Measurements from ENCODE around the gene NDST1. TPM values are rescaled to one million over a fixed set of nuclear protein-coding genes. Genes with fewer than 3 reads are reported as not detected.

Gene NDST1
- total and polyA plus RNA-seq, 3 experiments from 2014 or later = 0.13 to 2.8 (median 1.9) TPM

DNA sequence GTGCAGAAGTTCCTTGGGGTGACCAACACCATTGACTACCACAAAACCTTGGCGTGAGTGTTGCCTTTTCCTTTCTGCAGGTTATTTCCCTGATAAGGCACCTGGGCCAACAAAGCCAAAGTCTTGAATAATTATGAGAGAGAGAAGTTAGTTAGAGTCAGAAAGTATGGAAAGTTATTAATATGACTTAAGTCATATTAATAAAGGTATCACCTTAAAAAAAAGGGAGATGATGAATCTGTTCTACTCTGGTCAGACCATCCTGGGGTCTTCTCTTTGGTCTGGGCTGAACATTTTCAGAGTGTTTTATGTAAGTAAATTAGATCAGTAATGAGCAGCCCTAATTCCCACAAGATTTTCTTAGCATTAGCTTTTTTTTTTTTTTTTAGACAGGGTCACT, 41.8 kb downstream of the NDST1 start:
- H3K4me3 Mint-ChIP-seq = no peak overlapping the region

DNA sequence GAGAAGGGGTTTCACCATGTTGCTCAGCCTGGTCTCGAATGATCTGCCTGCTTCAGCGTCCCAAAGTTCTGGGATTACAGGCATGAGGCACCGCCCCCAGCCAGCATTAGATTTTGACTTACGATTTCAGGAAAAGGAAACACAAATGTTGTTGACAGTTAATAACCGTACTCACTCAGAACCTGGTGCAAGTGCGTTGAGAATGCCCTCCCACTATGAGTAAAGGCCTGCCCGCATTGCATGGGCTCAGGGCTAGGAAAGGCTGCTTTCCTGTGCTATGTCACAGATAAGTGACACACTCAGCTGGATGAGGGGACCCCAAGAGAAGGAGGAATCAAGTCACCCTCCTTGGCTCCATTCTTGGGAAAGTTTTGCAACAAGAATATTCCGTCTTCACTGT, 42.4 kb downstream of the NDST1 start:
- Histone ChIP-seq H3K27me3 (ENCODE audit: insufficient read depth, low read length, poor library complexity, severe bottlenecking) (no peaks in the 10 kb centered on the region), H3K4me1 (ENCODE audit: insufficient read depth, low read length) (no peaks in the 10 kb centered on the region), H3K27ac (ENCODE audit: low read depth, low read length) (no peak overlapping the region), H3K36me3 (ENCODE audit: insufficient read depth, low read length) (no peaks in the 10 kb centered on the region), H3K4me3 (ENCODE audit: low read length) (no peak overlapping the region), H3K9me3 (ENCODE audit: low read length) (no peaks in the 10 kb centered on the region)
- H3K9me3 Mint-ChIP-seq = peaks cover 0 to 1% (median 0%) of the 10 kb centered on the region in 5 donors
- CTCF ChIA-PET = interaction anchor here (1.3 kb wide), 1 partner anchor 10 kb away, joined by 3 read pairs; no protein-coding TSS in a partner anchor
- POLR2A ChIA-PET = no interaction called here
- no peaks in the 10 kb centered on the region for H3K4me1 Mint-ChIP-seq
- no peaks in the 10 kb centered on the region for H3K36me3 Mint-ChIP-seq
- DNase-seq = no peak
- H3K27me3 Mint-ChIP-seq = peaks cover 1 to 11% of the 10 kb centered on the region in 2 donors
- no peak overlapping the region for H3K27ac Mint-ChIP-seq
- H3K4me3 Mint-ChIP-seq = no peak overlapping the region

More for the DNA sequence above, 41.8 kb downstream of the NDST1 start:
- Mint-ChIP-seq H3K27me3 (peaks cover 1 to 11% of the 10 kb centered on the region in 2 donors), H3K36me3 (no peaks in the 10 kb centered on the region), H3K4me1 (no peaks in the 10 kb centered on the region), H3K27ac (no peak overlapping the region), H3K9me3 (peaks cover 0 to 1% (median 0%) of the 10 kb centered on the region in 5 donors)
- POLR2A ChIA-PET = no interaction called here
- no peak for DNase-seq
- no peaks in the 10 kb centered on the region for H3K27me3 ChIP-seq (ENCODE audit: insufficient read depth, low read length, poor library complexity, severe bottlenecking)
- CTCF ChIA-PET = no interaction called here
- H3K9me3 ChIP-seq (ENCODE audit: low read length) = no peaks in the 10 kb centered on the region
- H3K4me1 ChIP-seq (ENCODE audit: insufficient read depth, low read length) = no peaks in the 10 kb centered on the region
- H3K4me3 ChIP-seq (ENCODE audit: low read length) = no peak overlapping the region
- no peaks in the 10 kb centered on the region for H3K36me3 ChIP-seq (ENCODE audit: insufficient read depth, low read length)
- no peak overlapping the region for H3K27ac ChIP-seq (ENCODE audit: low read depth, low read length)

DNA sequence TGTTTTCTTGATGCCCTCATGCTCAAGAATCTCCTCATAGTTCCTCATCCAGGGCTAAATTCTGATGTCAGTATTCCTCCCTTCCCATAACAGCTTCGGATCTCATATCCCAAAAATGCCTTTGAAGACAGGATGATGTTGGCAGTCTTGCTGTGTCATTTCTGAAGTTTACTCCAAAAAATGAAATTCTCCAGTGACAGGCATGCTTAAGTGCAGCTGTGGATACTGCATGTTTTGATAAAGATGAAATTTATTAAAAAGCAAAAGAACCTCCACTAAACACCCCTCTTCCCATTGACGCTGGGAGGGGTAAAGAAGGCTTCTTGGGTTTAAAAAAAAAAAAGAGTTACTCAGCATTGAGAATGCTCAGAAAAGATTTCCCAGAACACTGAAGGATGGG, 43.1 kb downstream of the NDST1 start:
- Mint-ChIP-seq H3K27me3 (peaks cover 1 to 11% of the 10 kb centered on the region in 2 donors), H3K36me3 (no peaks in the 10 kb centered on the region), H3K4me3 (no peak overlapping the region), H3K27ac (no peak overlapping the region), H3K9me3 (peaks cover 0 to 1% (median 0%) of the 10 kb centered on the region in 5 donors), H3K4me1 (no peaks in the 10 kb centered on the region)
- Histone ChIP-seq H3K27me3 (ENCODE audit: insufficient read depth, low read length, poor library complexity, severe bottlenecking) (no peaks in the 10 kb centered on the region), H3K4me1 (ENCODE audit: insufficient read depth, low read length) (no peaks in the 10 kb centered on the region), H3K4me3 (ENCODE audit: low read length) (no peak overlapping the region), H3K36me3 (ENCODE audit: insufficient read depth, low read length) (no peaks in the 10 kb centered on the region), H3K27ac (ENCODE audit: low read depth, low read length) (no peak overlapping the region), H3K9me3 (ENCODE audit: low read length) (no peaks in the 10 kb centered on the region)
- ChIA-PET CTCF (interaction anchor here (1.3 kb wide), 1 partner anchor 9 kb away, joined by 3 read pairs; no protein-coding TSS in a partner anchor), POLR2A (no interaction called here)
- DNase-seq = no peak

DNA sequence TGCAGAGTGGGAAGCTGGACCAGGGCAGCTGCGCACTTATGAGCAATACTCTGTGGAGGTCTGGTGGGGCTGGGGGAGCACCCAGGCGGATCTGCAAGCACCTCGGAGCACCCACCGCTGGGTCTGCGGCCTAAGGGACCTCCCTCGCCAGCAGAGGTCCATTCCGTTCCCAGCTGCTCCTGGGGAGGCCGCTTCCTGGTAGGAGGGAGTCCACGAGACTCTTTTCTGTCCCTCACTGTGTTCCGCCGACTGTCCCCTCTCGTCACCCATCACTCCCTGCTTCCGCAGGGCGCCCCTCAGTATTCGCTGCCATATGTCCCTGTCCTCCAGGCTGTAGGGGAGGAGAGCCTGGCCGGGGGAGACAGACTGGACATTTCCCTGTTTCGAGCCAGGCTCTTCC, 45.5 kb downstream of the NDST1 start:
- POLR2A ChIA-PET = no interaction called here
- Histone ChIP-seq H3K27me3 (ENCODE audit: insufficient read depth, low read length, poor library complexity, severe bottlenecking) (no peaks in the 10 kb centered on the region), H3K36me3 (ENCODE audit: insufficient read depth, low read length) (no peaks in the 10 kb centered on the region), H3K4me1 (ENCODE audit: insufficient read depth, low read length) (no peaks in the 10 kb centered on the region), H3K9me3 (ENCODE audit: low read length) (no peaks in the 10 kb centered on the region), H3K4me3 (ENCODE audit: low read length) (no peak overlapping the region), H3K27ac (ENCODE audit: low read depth, low read length) (no peak overlapping the region)
- Mint-ChIP-seq H3K27ac (no peak overlapping the region), H3K4me1 (no peaks in the 10 kb centered on the region), H3K4me3 (no peak overlapping the region), H3K36me3 (no peaks in the 10 kb centered on the region), H3K9me3 (peaks cover 0 to 1% (median 0%) of the 10 kb centered on the region in 5 donors), H3K27me3 (peaks cover 1 to 6% of the 10 kb centered on the region in 2 donors)
- no peak for DNase-seq
- CTCF ChIA-PET = interaction anchor here (1.5 kb wide), 1 partner anchor 12 kb away, joined by 3 read pairs; no protein-coding TSS in a partner anchor

DNA sequence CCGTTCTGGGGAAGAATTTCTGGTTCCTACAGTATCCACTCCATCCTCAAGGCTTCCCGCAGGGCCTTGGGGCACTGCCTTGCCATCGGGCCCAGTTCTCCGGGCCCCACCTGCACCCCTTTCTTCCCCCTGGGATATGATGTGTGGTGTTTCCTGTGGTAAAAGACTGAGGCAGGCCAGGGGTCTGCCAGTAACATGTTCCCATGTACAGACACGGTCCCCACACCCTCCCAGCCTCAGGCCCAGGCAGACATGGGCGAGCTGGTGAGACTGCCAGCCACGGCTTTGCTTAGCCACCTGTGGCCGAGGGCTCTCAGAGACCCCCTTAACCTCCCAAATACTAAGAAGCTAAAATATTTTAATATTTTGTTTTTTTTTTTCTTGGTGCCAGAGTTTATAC, 46.0 kb downstream of the NDST1 start:
- no peak for DNase-seq
- Mint-ChIP-seq H3K27ac (no peak overlapping the region), H3K4me3 (no peak overlapping the region), H3K27me3 (peaks cover 1 to 6% of the 10 kb centered on the region in 2 donors), H3K9me3 (peaks cover 0 to 1% (median 0%) of the 10 kb centered on the region in 5 donors), H3K36me3 (no peaks in the 10 kb centered on the region), H3K4me1 (no peaks in the 10 kb centered on the region)
- ChIA-PET CTCF (interaction anchor here (1.5 kb wide), 1 partner anchor 13 kb away, joined by 3 read pairs; no protein-coding TSS in a partner anchor), POLR2A (no interaction called here)
- H3K36me3 ChIP-seq (ENCODE audit: insufficient read depth, low read length) = no peaks in the 10 kb centered on the region
- peaks cover 1% of the 10 kb centered on the region for H3K27me3 ChIP-seq (ENCODE audit: insufficient read depth, low read length, poor library complexity, severe bottlenecking)
- no peak overlapping the region for H3K4me3 ChIP-seq (ENCODE audit: low read length)
- no peaks in the 10 kb centered on the region for H3K9me3 ChIP-seq (ENCODE audit: low read length)
- no peak overlapping the region for H3K27ac ChIP-seq (ENCODE audit: low read depth, low read length)
- no peaks in the 10 kb centered on the region for H3K4me1 ChIP-seq (ENCODE audit: insufficient read depth, low read length)

DNA sequence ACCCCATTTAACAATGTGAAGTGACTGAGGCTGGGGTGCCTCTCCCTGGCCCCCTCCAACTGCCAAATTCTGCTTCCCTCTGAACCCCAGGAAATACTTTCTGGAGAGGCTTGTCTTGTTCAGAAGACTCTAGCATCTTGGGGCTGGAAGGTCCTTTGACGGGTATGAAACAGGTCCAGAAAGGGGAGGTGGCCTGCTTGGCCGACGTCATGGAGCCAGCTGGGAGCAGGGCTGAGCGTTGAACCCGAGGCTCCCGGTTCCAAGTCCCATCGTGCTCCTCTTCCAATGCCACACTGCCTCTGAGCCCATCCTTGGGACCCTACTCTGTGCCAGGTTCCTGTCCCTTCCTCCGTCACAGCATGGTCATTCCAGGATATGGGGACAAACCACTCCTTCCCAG, 46.9 kb downstream of the NDST1 start:
- no peak overlapping the region for H3K27ac Mint-ChIP-seq
- H3K4me1 Mint-ChIP-seq = no peaks in the 10 kb centered on the region
- no peak overlapping the region for H3K4me3 Mint-ChIP-seq
- Histone ChIP-seq H3K4me1 (ENCODE audit: insufficient read depth, low read length) (no peaks in the 10 kb centered on the region), H3K36me3 (ENCODE audit: insufficient read depth, low read length) (no peaks in the 10 kb centered on the region), H3K9me3 (ENCODE audit: low read length) (no peaks in the 10 kb centered on the region), H3K4me3 (ENCODE audit: low read length) (no peak overlapping the region), H3K27ac (ENCODE audit: low read depth, low read length) (no peak overlapping the region), H3K27me3 (ENCODE audit: insufficient read depth, low read length, poor library complexity, severe bottlenecking) (peaks cover 3% of the 10 kb centered on the region)
- H3K36me3 Mint-ChIP-seq = no peaks in the 10 kb centered on the region
- peaks cover 1 to 6% of the 10 kb centered on the region in 2 donors for H3K27me3 Mint-ChIP-seq
- ChIA-PET POLR2A (no interaction called here), CTCF (interaction anchor here (1.1 kb wide), 1 partner anchor 99 kb away, joined by 3 read pairs; no protein-coding TSS in a partner anchor)
- peaks cover 0 to 1% (median 0%) of the 10 kb centered on the region in 5 donors for H3K9me3 Mint-ChIP-seq
- no peak for DNase-seq

DNA sequence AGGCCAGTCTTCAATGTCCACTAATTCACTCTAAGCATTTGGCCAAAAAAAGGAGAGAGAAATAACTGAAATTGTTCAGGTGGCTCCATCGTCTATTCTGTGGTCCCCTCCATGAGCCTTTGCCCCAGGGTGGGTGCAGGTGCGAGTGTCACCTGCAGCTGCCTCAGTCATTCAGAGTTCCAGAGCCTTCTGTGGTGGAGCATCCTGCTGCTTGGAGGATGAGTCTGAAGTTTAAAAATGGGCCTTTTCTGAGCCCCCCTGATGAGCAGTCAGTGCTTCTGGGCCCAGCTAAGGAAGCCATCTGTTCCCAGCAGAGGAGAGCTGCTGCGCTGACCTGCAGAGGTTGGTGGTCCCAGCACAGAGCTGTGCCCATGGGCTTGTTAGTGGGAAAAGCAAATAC, 48.2 kb downstream of the NDST1 start:
- CTCF ChIA-PET = interaction anchor here (1.1 to 1.2 kb wide), 2 partner anchors 11 to 98 kb away, joined by 3 read pairs; no protein-coding TSS in a partner anchor
- POLR2A ChIA-PET = no interaction called here
- no peaks in the 10 kb centered on the region for H3K4me1 Mint-ChIP-seq

DNA sequence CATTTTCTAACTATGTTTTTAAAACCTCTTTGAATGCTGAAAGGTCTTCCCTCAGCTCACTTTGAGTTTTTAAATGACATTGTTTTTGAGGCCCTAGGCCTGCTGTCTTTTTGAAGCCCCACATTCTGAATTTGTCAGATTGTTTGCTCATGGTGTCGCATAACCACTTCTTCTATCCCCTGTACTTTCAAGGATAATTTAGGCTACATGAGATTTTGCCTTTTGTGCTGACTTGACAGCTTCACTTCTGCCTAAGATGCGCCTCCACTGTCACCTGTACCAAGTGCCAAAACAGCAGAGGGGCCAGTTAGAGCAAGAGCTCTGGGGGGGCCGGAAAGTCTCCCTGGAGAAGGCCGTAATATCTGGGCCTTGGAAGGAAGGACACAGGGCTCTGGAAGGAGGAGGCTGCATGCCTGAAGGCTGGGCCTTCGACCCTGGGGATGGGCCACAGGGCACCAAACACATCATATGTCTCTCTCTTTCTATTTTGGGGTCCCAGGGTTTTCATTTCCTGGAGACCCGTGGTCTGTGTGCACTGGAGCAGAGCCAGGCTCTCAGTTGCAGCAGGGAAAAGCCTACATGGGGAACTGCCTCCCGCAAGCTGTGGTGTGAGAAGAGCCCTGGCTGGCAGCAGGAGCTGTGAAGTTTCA, 49.1 kb downstream of the NDST1 start:
- ChIA-PET CTCF (interaction anchor here (1.2 to 5.8 kb wide), 3 partner anchors 9 to 290 kb away, joined by 3 to 52 read pairs (median 3); partner anchors contain the start of gene IRGM), POLR2A (no interaction called here)
- no peak overlapping the region for H3K27ac ChIP-seq (ENCODE audit: low read depth, low read length)
- no peak overlapping the region for H3K27ac Mint-ChIP-seq
- H3K4me3 Mint-ChIP-seq = no peak overlapping the region
- H3K36me3 ChIP-seq (ENCODE audit: insufficient read depth, low read length) = no peaks in the 10 kb centered on the region
- H3K27me3 ChIP-seq (ENCODE audit: insufficient read depth, low read length, poor library complexity, severe bottlenecking) = peaks cover 3% of the 10 kb centered on the region
- H3K27me3 Mint-ChIP-seq = peaks cover 2 to 4% of the 10 kb centered on the region in 2 donors
- H3K4me1 Mint-ChIP-seq = no peaks in the 10 kb centered on the region
- H3K9me3 Mint-ChIP-seq = no peaks in the 10 kb centered on the region
- no peak overlapping the region for H3K4me3 ChIP-seq (ENCODE audit: low read length)
- no peaks in the 10 kb centered on the region for H3K36me3 Mint-ChIP-seq
- H3K4me1 ChIP-seq (ENCODE audit: insufficient read depth, low read length) = no peaks in the 10 kb centered on the region
- no peaks in the 10 kb centered on the region for H3K9me3 ChIP-seq (ENCODE audit: low read length)
- DNase-seq = no peak

More for the DNA sequence above, 48.2 kb downstream of the NDST1 start:
- DNase-seq = no peak
- Mint-ChIP-seq H3K9me3 (peaks cover 0 to 1% (median 0%) of the 10 kb centered on the region in 5 donors), H3K4me3 (no peak overlapping the region), H3K27ac (no peak overlapping the region), H3K36me3 (no peaks in the 10 kb centered on the region), H3K27me3 (peaks cover 1 to 4% of the 10 kb centered on the region in 2 donors)
- Histone ChIP-seq H3K4me3 (ENCODE audit: low read length) (no peak overlapping the region), H3K27me3 (ENCODE audit: insufficient read depth, low read length, poor library complexity, severe bottlenecking) (peaks cover 3% of the 10 kb centered on the region), H3K27ac (ENCODE audit: low read depth, low read length) (no peak overlapping the region), H3K9me3 (ENCODE audit: low read length) (no peaks in the 10 kb centered on the region), H3K4me1 (ENCODE audit: insufficient read depth, low read length) (no peaks in the 10 kb centered on the region), H3K36me3 (ENCODE audit: insufficient read depth, low read length) (no peaks in the 10 kb centered on the region)

Measured in CD8-positive, alpha-beta memory T cell (primary cell).